Endodermal cell (in vitro differentiated cells): ENCODE data around the gene NAA25. TPM values are rescaled to one million over a fixed set of nuclear protein-coding genes. Genes with fewer than 3 reads are reported as not detected.

Source experiments
- DNase-seq: peaks from one replicate; pipeline ENCODE4 v3.0.0-alpha.2; 2017
- H3K27ac ChIP-seq: 2 replicates; pipeline ENCODE4 v1.5.1; 2013; ENCODE audit warnings: mild to moderate bottlenecking, low read depth, low read length, moderate library complexity
- H3K27me3 ChIP-seq: 2 replicates; pipeline ENCODE4 v1.6.1; 2013; ENCODE audit warnings: mild to moderate bottlenecking, low read length, moderate library complexity; ENCODE audit not compliant: insufficient read depth, control insufficient read depth, poor library complexity, severe bottlenecking
- H3K36me3 ChIP-seq: 2 replicates; pipeline ENCODE4 v1.7.0; 2013; ENCODE audit warnings: mild to moderate bottlenecking, low read length, moderate library complexity; ENCODE audit not compliant: control insufficient read depth, insufficient read depth
- H3K4me1 ChIP-seq: one replicate; pipeline ENCODE4 v1.7.0; 2013; ENCODE audit warnings: low read length; ENCODE audit not compliant: control insufficient read depth, insufficient read depth
- H3K4me3 ChIP-seq: 2 replicates; pipeline ENCODE4 v1.5.1; 2013; ENCODE audit warnings: mild to moderate bottlenecking, low read length, moderate library complexity
- H3K9ac ChIP-seq: 2 replicates; pipeline ENCODE4 v1.6.1; 2013; ENCODE audit warnings: mild to moderate bottlenecking, low read length, moderate library complexity; ENCODE audit not compliant: poor library complexity, severe bottlenecking; ENCODE audit errors: extremely low read depth
- H3K9me3 ChIP-seq: 2 replicates; pipeline ENCODE4 v1.6.1; 2013; ENCODE audit warnings: mild to moderate bottlenecking, low read length, moderate library complexity; ENCODE audit not compliant: control insufficient read depth
- H3K27ac Mint-ChIP-seq: 2 replicates; pipeline ENCODE4 v1.8.0; 2020; ENCODE audit warnings: mixed read lengths
- H3K27me3 Mint-ChIP-seq: 2 replicates; pipeline ENCODE4 v1.8.0; 2021; ENCODE audit warnings: mild to moderate bottlenecking, mixed read lengths; ENCODE audit not compliant: insufficient read depth
- H3K36me3 Mint-ChIP-seq: 2 replicates; pipeline ENCODE4 v1.8.0; 2020; ENCODE audit warnings: low read depth, mixed read lengths
- H3K4me1 Mint-ChIP-seq: 2 replicates; pipeline ENCODE4 v1.8.0; 2020; ENCODE audit warnings: mixed read lengths
- H3K4me3 Mint-ChIP-seq: 2 replicates; pipeline ENCODE4 v1.8.0; 2020; ENCODE audit warnings: mild to moderate bottlenecking, moderate library complexity, mixed read lengths
- H3K9me3 Mint-ChIP-seq: 2 replicates; pipeline ENCODE4 v1.8.0; 2020; ENCODE audit warnings: mild to moderate bottlenecking, mixed read lengths
- CTCF ChIP-seq: fragments of 200-600 bp; sonication (generic); conservative IDR thresholded peaks from 2 replicates; pipeline ENCODE4 v1.5.0; 2021; ENCODE audit warnings: antibody characterized with exemption, mild to moderate bottlenecking
- WGBS, 2 experiments: methylation state at CpG; one replicate each; pipeline versions ENCODE4 v1.1.5 to v1.1.7; 2013; ENCODE audit warnings: missing lambda C conversion rate in 2 of 2, mixed read lengths in 1 of 2; ENCODE audit not compliant: insufficient coverage in 1 of 2, insufficient read length in 1 of 2; 5-methylcytosine and 5-hydroxymethylcytosine counted together
- total RNA-seq, 2 donors: library from RNA; stranded (reverse); fragmentation: NEBNext Ultra II Directional in 1 of 2; extraction: Animal tissue kit (Norgen Biotek cat#: 25700) in 1 of 2; gene quantifications; 2 replicates in 1 of 2; 3 replicates in 1 of 2; pipeline ENCODE4 v1.2.1, GENCODE V29; 2021

The NAA25 gene
- total RNA-seq, 2 donors from 2014 or later, result 34.2 to 36.3 TPM

DNA sequence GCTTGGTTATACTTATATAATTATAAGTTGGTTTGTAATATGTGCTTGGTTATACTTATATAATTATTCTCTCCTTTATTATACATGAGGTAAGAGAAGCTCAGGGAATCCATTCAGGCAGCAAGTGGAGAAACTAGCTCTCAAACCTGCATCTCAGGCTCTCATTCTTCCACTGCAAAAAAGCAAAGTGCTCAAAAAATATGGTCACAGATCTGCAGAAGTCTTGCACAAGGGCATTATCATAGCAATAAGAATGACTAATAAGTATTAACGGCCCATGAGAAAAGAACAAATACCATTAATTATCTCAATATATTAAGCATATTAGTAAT, 16.3 kb upstream of the NAA25 start:
- H3K27ac ChIP-seq, result no peak overlapping the region
- no peak overlapping the region for H3K9ac ChIP-seq
- H3K9me3 ChIP-seq, result no peaks in the 10 kb centered on the region
- Mint-ChIP-seq H3K4me3 (peak overlapping the region; percentile 76), H3K27me3 (peaks cover 3% of the 10 kb centered on the region), H3K27ac (no peak overlapping the region), H3K9me3 (no peaks in the 10 kb centered on the region), H3K36me3 (no peaks in the 10 kb centered on the region), H3K4me1 (peaks cover 11% of the 10 kb centered on the region)
- TF ChIP-seq CTCF, result no peak
- H3K36me3 ChIP-seq, result no peaks in the 10 kb centered on the region
- DNase-seq, result no peak
- no CpG with 5 or more reads among the region's 1 CpG for WGBS, 2 experiments
- no peaks in the 10 kb centered on the region for H3K27me3 ChIP-seq
- H3K4me1 ChIP-seq, result peaks cover 3% of the 10 kb centered on the region
- H3K4me3 ChIP-seq, result no peak overlapping the region

GRCh38 chr12:112122823-112123690, 14.5 kb upstream of the NAA25 start:
- Mint-ChIP-seq H3K9me3 (no peaks in the 10 kb centered on the region), H3K4me3 (no peak overlapping the region), H3K27me3 (peaks cover 3% of the 10 kb centered on the region), H3K4me1 (peaks cover 11% of the 10 kb centered on the region), H3K27ac (no peak overlapping the region), H3K36me3 (no peaks in the 10 kb centered on the region)
- no peak overlapping the region for H3K9ac ChIP-seq
- H3K9me3 ChIP-seq, result no peaks in the 10 kb centered on the region
- peaks cover 3% of the 10 kb centered on the region for H3K4me1 ChIP-seq
- no peak overlapping the region for H3K27ac ChIP-seq
- 85 to 87% methylated on average over 8 to 12 of the region's 12 CpGs for WGBS, 2 experiments
- H3K4me3 ChIP-seq, result no peak overlapping the region
- TF ChIP-seq CTCF, result no peak
- H3K27me3 ChIP-seq, result no peaks in the 10 kb centered on the region
- DNase-seq, result peak; percentile 36
- H3K36me3 ChIP-seq, result no peaks in the 10 kb centered on the region

- peaks cover 3% of the 10 kb centered on the region for H3K4me1 ChIP-seq
- no peak for TF ChIP-seq CTCF
- Mint-ChIP-seq H3K27ac (no peak overlapping the region), H3K36me3 (no peaks in the 10 kb centered on the region), H3K4me1 (peaks cover 13% of the 10 kb centered on the region), H3K27me3 (peaks cover 3% of the 10 kb centered on the region), H3K9me3 (no peaks in the 10 kb centered on the region), H3K4me3 (no peak overlapping the region)
- H3K9me3 ChIP-seq, result no peaks in the 10 kb centered on the region
- peak; percentile 70 for DNase-seq
- no peaks in the 10 kb centered on the region for H3K36me3 ChIP-seq
- H3K9ac ChIP-seq, result no peak overlapping the region
- H3K27me3 ChIP-seq, result no peaks in the 10 kb centered on the region
- no peak overlapping the region for H3K4me3 ChIP-seq
- 86 to 89% methylated on average over 3 to 11 of the region's 11 CpGs for WGBS, 2 experiments
- no peak overlapping the region for H3K27ac ChIP-seq
These were observed 13.4 kb upstream of the NAA25 start for GRCh38 chr12:112121780-112122565.
